Measurements from ENCODE around the gene MRPL41.

Gene MRPL41

GRCh38 chr9:137555179-137555578, 3.5 kb downstream of the MRPL41 start:
- Histone ChIP-seq H3K9ac (ENCODE audit: low read length) (no peak overlapping the region), H2BK12ac (ENCODE audit: low read length in 2 of 2) (no peak overlapping the region), H3K18ac (ENCODE audit: low read depth in 1 of 2, low read length in 2 of 2) (no peak overlapping the region), H3K79me1 (replicated peaks; ENCODE audit: low read length, poor library complexity, severe bottlenecking) (peaks cover 27% of the 10 kb centered on the region), H3K27ac (ENCODE audit: low read length, poor library complexity, severe bottlenecking) (no peak overlapping the region), H3K23ac (ENCODE audit: low read length in 2 of 2) (no peak overlapping the region), H3K4me1 (ENCODE audit: control insufficient read depth, insufficient read depth, low read depth, low read length) (peaks cover 13% of the 10 kb centered on the region), H2BK120ac (ENCODE audit: low read depth, low read length) (no peak overlapping the region), H3K4me2 (ENCODE audit: low read length, poor library complexity, severe bottlenecking) (no peak overlapping the region), H3K14ac (ENCODE audit: low read length in 2 of 2) (no peak overlapping the region), H2BK15ac (ENCODE audit: low read depth, poor library complexity, severe bottlenecking) (no peak overlapping the region), H2AFZ (ENCODE audit: low read depth, low read length) (no peak overlapping the region), H3K36me3 (ENCODE audit: control insufficient read depth in 1 of 2, insufficient read depth in 2 of 2, low read depth in 1 of 2, low read length in 2 of 2) (peaks cover 48 to 54% of the 10 kb centered on the region in 2 experiments), H3K4ac (ENCODE audit: low read depth in 1 of 2, low read length in 2 of 2) (no peak overlapping the region), H3K4me3 (ENCODE audit: insufficient read depth in 1 of 2, low read depth in 1 of 2, low read length in 2 of 2) (no peak overlapping the region), H2AK5ac (ENCODE audit: low read length, severe bottlenecking) (no peak overlapping the region), H4K8ac (ENCODE audit: low read length) (peak overlapping the region; percentile 9), H4K91ac (ENCODE audit: low read length) (peak overlapping the region; percentile 41), H3K27me3 (ENCODE audit: control insufficient read depth in 1 of 2, insufficient read depth in 1 of 2, low read length in 2 of 2) (no peaks in the 10 kb centered on the region), H2BK5ac (ENCODE audit: low read depth, low read length, poor library complexity, severe bottlenecking) (no peak overlapping the region), H3K9me3 (ENCODE audit: control insufficient read depth, low read length) (no peaks in the 10 kb centered on the region)
- WGBS, result 96% methylated on average over 10 of the region's 10 CpGs
- no peak for DNase-seq

GRCh38 chr9:137556069-137556838, 4.6 kb downstream of the MRPL41 start:
- H3K4me1 ChIP-seq (ENCODE audit: control insufficient read depth, insufficient read depth, low read depth, low read length), result peaks cover 8% of the 10 kb centered on the region
- H3K36me3 ChIP-seq (ENCODE audit: control insufficient read depth in 1 of 2, insufficient read depth in 2 of 2, low read depth in 1 of 2, low read length in 2 of 2), result peaks cover 53 to 54% of the 10 kb centered on the region in 2 experiments
- H3K14ac ChIP-seq (ENCODE audit: low read length in 2 of 2), result no peak overlapping the region
- H2BK12ac ChIP-seq (ENCODE audit: low read length in 2 of 2), result no peak overlapping the region
- no peak overlapping the region for H3K27ac ChIP-seq (ENCODE audit: low read length, poor library complexity, severe bottlenecking)
- H3K9me3 ChIP-seq (ENCODE audit: control insufficient read depth, low read length), result no peaks in the 10 kb centered on the region
- H2BK5ac ChIP-seq (ENCODE audit: low read depth, low read length, poor library complexity, severe bottlenecking), result no peak overlapping the region
- no peak for DNase-seq
- H2BK120ac ChIP-seq (ENCODE audit: low read depth, low read length), result no peak overlapping the region
- 91% methylated on average over 24 of the region's 24 CpGs for WGBS
- no peak overlapping the region for H2AK5ac ChIP-seq (ENCODE audit: low read length, severe bottlenecking)
- no peak overlapping the region for H3K4ac ChIP-seq (ENCODE audit: low read depth in 1 of 2, low read length in 2 of 2)
- no peak overlapping the region for H3K4me2 ChIP-seq (ENCODE audit: low read length, poor library complexity, severe bottlenecking)
- no peak overlapping the region for H3K9ac ChIP-seq (ENCODE audit: low read length)
- H3K27me3 ChIP-seq (ENCODE audit: control insufficient read depth in 1 of 2, insufficient read depth in 1 of 2, low read length in 2 of 2), result no peaks in the 10 kb centered on the region
- H2AFZ ChIP-seq (ENCODE audit: low read depth, low read length), result no peak overlapping the region
- no peak overlapping the region for H3K4me3 ChIP-seq (ENCODE audit: insufficient read depth in 1 of 2, low read depth in 1 of 2, low read length in 2 of 2)
- no peak overlapping the region for H2BK15ac ChIP-seq (ENCODE audit: low read depth, poor library complexity, severe bottlenecking)
- H3K18ac ChIP-seq (ENCODE audit: low read depth in 1 of 2, low read length in 2 of 2), result no peak overlapping the region
- peaks cover 28% of the 10 kb centered on the region for H3K79me1 ChIP-seq (replicated peaks; ENCODE audit: low read length, poor library complexity, severe bottlenecking)
- H3K23ac ChIP-seq (ENCODE audit: low read length in 2 of 2), result no peak overlapping the region
- no peak overlapping the region for H4K8ac ChIP-seq (ENCODE audit: low read length)
- H4K91ac ChIP-seq (ENCODE audit: low read length), result no peak overlapping the region

- no peak for DNase-seq
- H2BK120ac ChIP-seq (ENCODE audit: low read depth, low read length), result no peak overlapping the region
- peaks cover 30% of the 10 kb centered on the region for H3K79me1 ChIP-seq (replicated peaks; ENCODE audit: low read length, poor library complexity, severe bottlenecking)
- H3K27ac ChIP-seq (ENCODE audit: low read length, poor library complexity, severe bottlenecking), result no peak overlapping the region
- H2AFZ ChIP-seq (ENCODE audit: low read depth, low read length), result no peak overlapping the region
- peaks cover 1% of the 10 kb centered on the region for H3K4me1 ChIP-seq (ENCODE audit: control insufficient read depth, insufficient read depth, low read depth, low read length)
- H3K4me3 ChIP-seq (ENCODE audit: insufficient read depth in 1 of 2, low read depth in 1 of 2, low read length in 2 of 2), result no peak overlapping the region
- H2AK5ac ChIP-seq (ENCODE audit: low read length, severe bottlenecking), result no peak overlapping the region
- no peak overlapping the region for H2BK15ac ChIP-seq (ENCODE audit: low read depth, poor library complexity, severe bottlenecking)
- no peaks in the 10 kb centered on the region for H3K9me3 ChIP-seq (ENCODE audit: control insufficient read depth, low read length)
- H3K27me3 ChIP-seq (ENCODE audit: control insufficient read depth in 1 of 2, insufficient read depth in 1 of 2, low read length in 2 of 2), result no peaks in the 10 kb centered on the region
- WGBS, result 95% methylated on average over 3 of the region's 4 CpGs
- no peak overlapping the region for H3K23ac ChIP-seq (ENCODE audit: low read length in 2 of 2)
- H3K4ac ChIP-seq (ENCODE audit: low read depth in 1 of 2, low read length in 2 of 2), result no peak overlapping the region
- no peak overlapping the region for H2BK12ac ChIP-seq (ENCODE audit: low read length in 2 of 2)
- H3K18ac ChIP-seq (ENCODE audit: low read depth in 1 of 2, low read length in 2 of 2), result no peak overlapping the region
- H3K14ac ChIP-seq (ENCODE audit: low read length in 2 of 2), result no peak overlapping the region
- no peak overlapping the region for H4K91ac ChIP-seq (ENCODE audit: low read length)
- no peak overlapping the region for H4K8ac ChIP-seq (ENCODE audit: low read length)
- peaks cover 61 to 64% of the 10 kb centered on the region in 2 experiments for H3K36me3 ChIP-seq (ENCODE audit: control insufficient read depth in 1 of 2, insufficient read depth in 2 of 2, low read depth in 1 of 2, low read length in 2 of 2)
- H2BK5ac ChIP-seq (ENCODE audit: low read depth, low read length, poor library complexity, severe bottlenecking), result no peak overlapping the region
- H3K4me2 ChIP-seq (ENCODE audit: low read length, poor library complexity, severe bottlenecking), result no peak overlapping the region
- no peak overlapping the region for H3K9ac ChIP-seq (ENCODE audit: low read length)
Observed at GRCh38 chr9:137558127-137558526, 6.4 kb downstream of the MRPL41 start.

GRCh38 chr9:137564134-137564533, 12.5 kb downstream of the MRPL41 start:
- Histone ChIP-seq H3K9ac (ENCODE audit: low read length) (no peak overlapping the region), H3K4ac (ENCODE audit: low read depth in 1 of 2, low read length in 2 of 2) (no peak overlapping the region), H2BK15ac (ENCODE audit: low read depth, poor library complexity, severe bottlenecking) (no peak overlapping the region), H3K36me3 (ENCODE audit: control insufficient read depth in 1 of 2, insufficient read depth in 2 of 2, low read depth in 1 of 2, low read length in 2 of 2) (peaks cover 41 to 48% of the 10 kb centered on the region in 2 experiments), H3K27ac (ENCODE audit: low read length, poor library complexity, severe bottlenecking) (no peak overlapping the region), H4K91ac (ENCODE audit: low read length) (no peak overlapping the region), H2AK5ac (ENCODE audit: low read length, severe bottlenecking) (no peak overlapping the region), H3K4me1 (ENCODE audit: control insufficient read depth, insufficient read depth, low read depth, low read length) (peaks cover 2% of the 10 kb centered on the region), H3K4me2 (ENCODE audit: low read length, poor library complexity, severe bottlenecking) (no peak overlapping the region), H3K23ac (ENCODE audit: low read length in 2 of 2) (no peak overlapping the region), H3K18ac (ENCODE audit: low read depth in 1 of 2, low read length in 2 of 2) (no peak overlapping the region), H2AFZ (ENCODE audit: low read depth, low read length) (no peak overlapping the region), H2BK120ac (ENCODE audit: low read depth, low read length) (no peak overlapping the region), H3K27me3 (ENCODE audit: control insufficient read depth in 1 of 2, insufficient read depth in 1 of 2, low read length in 2 of 2) (no peaks in the 10 kb centered on the region), H2BK12ac (ENCODE audit: low read length in 2 of 2) (no peak overlapping the region), H3K9me3 (ENCODE audit: control insufficient read depth, low read length) (no peaks in the 10 kb centered on the region), H3K4me3 (ENCODE audit: insufficient read depth in 1 of 2, low read depth in 1 of 2, low read length in 2 of 2) (no peak overlapping the region), H3K79me1 (replicated peaks; ENCODE audit: low read length, poor library complexity, severe bottlenecking) (peaks cover 17% of the 10 kb centered on the region), H2BK5ac (ENCODE audit: low read depth, low read length, poor library complexity, severe bottlenecking) (no peak overlapping the region), H3K14ac (ENCODE audit: low read length in 2 of 2) (no peak overlapping the region), H4K8ac (ENCODE audit: low read length) (no peak overlapping the region)
- 96% methylated on average over 10 of the region's 10 CpGs for WGBS
- no peak for DNase-seq
